ENCODE results near the gene WDR20. TPM values are rescaled to one million over a fixed set of nuclear protein-coding genes. Genes with fewer than 3 reads are reported as not detected.
"Not testable (repeated sequence)": the region's sequence is repeated elsewhere in the genome, so short reads cannot be mapped to it uniquely, and the experiment has no call there.

WDR20 gene
- total RNA-seq, 1 donor from 2014 or later = 33.9 TPM

DNA sequence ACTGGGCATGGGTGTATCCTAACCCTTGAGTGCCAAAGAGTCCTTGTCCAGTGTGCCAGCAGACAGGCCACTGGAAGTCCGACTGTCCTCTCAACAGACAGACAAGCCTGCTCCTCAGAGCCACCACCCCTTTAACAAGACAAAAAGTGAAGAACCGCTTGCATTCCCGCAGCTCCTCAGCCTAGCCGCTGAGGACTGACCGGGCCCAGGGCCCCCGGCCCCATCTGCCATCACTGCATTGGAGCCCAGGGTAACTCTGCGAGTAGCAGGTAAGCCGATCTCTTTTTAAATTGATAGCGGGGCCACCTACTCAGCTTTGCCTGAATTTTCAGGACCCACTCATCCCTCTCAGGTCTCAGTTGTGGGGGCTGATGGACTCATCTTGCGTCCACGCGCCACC is 96.3 kb downstream of the WDR20 start:
- no peak for DNase-seq (ENCODE audit: low spot score)

DNA sequence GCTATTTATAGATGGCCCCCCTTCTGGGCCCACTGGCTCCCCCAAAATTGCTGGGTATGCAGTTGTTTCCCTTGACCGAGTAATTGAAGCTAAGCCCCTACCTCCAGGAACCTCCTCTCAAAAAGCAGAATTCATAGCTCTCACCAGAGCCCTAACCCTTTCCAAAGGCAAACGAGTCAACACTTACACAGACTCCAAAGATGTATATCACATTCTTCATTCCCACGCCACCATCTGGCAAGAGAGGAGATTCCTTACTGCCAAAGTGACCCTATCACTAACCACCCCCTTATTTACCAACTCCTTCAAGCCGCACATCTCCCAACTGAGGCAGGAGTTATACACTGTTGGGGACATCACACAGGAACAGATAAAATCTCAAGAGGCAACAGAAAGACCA is 98.4 kb downstream of the WDR20 start:
- DNase-seq (ENCODE audit: low spot score) = no peak

DNA sequence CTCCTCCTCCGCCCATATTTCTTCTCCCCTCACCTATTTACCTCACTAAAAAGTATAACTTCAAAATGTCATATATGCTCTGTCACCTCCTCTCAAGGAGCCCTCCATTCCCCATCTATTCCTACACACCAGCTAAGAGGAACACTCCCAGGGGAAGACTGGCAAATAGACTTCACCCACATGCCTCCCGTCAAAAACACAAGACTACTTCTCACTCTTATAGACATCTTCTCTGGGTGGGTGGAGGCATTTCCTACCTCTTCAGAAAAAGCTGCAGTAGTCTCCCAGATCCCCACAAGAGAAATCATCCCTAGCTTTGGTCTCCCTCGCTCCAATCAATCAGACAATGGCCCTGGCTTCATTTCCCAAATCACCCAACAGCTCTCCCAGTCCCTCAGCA is 99.1 kb downstream of the WDR20 start:
- no peak for DNase-seq (ENCODE audit: low spot score)

DNA sequence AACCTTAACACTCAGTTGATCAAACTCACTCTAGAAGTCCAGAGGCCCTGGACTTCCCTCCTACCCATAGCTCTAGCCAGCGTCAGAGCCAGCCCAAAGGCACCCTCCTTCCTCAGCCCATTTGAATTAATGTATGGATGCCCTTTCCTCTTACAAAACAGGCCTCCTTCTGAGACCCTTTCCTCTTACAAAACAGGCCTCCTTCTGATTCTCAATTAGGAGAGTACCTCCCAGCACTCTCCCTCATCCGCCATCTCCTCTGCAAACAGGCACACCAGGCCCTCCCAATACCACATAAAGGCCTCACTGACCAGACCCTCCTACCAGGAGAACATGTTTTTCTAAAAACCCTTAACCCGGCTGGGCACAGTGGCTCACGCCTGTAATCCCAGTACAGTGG is 99.5 kb downstream of the WDR20 start:
- DNase-seq (ENCODE audit: low spot score) = no peak

DNA sequence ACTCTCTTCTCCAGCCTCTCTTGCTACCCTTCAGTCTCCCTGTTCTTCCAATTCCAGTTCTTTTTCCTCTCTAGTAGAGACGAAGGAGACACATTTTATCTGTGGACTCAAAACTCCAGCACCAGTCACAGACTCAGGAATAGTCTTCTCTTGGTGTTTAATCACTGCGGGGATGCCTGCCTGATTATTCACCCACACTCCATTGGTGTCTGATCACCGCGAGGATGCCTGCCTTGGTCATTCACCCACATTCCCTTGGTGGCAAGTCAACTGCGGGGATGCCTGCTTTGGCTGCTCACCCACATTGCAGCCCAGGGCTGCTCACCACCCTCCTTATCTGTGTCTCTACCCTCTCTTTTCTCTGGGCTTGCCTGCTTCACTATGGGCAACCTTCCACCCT is 100.8 kb downstream of the WDR20 start:
- not testable (repeated sequence) for DNase-seq (ENCODE audit: low spot score)

DNA sequence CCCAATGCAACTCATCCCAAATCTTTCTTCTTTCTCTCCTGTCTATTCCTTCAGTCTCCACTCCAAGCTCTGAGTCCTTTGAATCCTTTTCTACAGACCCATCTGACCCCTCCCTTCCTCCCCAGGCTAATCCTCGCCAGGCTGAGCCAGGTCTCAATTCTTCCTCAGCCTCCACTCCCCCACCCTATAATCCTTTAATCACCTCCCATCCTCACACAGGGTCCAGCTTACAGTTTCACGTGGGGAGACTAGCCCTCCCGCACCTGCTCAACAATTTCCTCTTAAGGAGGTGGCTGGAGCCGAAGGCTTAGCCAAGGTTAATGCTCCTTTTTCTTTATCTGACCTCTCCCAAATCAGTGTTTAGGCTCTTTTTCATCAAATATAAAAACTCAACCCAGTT is 101.5 kb downstream of the WDR20 start:
- DNase-seq (ENCODE audit: low spot score) = no peak

DNA sequence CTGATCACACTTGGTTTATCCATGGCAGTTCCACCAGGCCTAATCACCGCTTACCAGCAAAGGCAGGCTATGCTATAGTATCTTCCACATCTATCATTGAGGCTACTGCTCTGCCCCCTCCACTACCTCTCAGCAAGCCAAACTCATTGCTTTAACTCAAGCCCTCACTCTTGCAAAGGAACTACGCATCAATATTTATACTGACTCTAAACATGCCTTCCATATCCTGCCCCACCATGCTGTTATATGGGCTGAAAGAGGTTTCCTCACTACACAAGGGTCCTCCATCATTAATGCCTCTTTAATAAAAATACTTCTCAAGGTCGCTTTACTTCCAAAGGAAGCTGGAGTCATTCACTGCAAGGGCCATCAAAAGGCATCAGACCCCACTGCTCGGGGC is 104.1 kb downstream of the WDR20 start:
- DNase-seq (ENCODE audit: low spot score) = not testable (repeated sequence)

DNA sequence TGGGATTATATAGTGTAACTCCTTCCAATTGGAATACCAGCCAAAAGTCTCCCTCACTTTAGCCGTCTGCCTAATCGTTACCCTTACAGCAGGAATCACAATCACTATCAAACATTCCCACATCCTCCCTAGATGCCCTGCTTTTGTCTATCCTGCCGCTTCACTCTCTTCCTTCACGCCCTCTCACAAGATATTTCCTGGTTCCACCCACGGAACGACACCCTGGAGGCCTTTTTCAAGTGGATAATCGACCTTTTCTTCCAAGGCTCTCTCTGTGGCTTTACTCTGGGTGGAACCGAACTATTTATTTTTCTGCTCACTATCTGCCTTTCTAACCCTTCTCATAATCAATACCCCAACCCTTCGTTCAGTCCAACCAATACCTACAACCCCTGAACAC is 106.4 kb downstream of the WDR20 start:
- no peak for DNase-seq (ENCODE audit: low spot score)

DNA sequence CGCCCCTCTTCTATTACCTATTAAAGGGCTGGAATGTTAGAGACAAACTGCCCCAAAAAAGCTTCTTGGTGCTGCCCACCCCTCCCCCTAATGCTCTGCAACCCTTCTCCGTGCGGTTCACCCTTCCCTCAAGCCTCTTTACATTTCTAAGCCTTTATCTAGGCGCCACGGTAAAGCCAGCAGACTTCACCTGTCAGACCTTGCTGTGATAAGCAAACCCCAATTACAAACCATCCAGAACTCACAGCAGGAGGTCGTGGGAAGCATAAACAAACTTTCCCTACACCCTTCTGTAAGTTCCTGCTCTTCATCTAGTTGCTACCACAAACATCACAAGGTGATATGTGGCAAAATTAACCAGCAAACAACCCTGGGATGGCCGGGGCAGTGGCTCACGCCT is 108.4 kb downstream of the WDR20 start:
- no peak for DNase-seq (ENCODE audit: low spot score)

DNA sequence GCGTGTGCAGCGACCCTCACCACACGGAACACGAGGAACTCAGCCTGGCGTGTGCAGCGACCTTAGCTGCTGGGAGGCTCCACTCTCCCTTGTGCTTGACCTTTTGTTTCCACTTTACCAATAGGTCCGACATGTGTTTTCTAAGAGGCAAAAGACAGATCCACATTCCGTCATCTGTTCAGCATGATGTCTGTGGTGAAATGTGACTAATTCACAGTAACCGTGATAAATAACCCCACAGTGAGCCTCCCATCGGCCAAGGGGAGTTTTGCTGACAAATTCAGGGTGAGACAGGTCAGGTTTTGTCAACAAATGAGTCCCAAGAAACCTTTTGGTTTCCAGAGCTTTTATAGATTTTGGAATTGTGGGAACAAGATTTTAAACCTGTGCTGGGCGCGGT is 109.3 kb downstream of the WDR20 start:
- no peak for DNase-seq (ENCODE audit: low spot score)

DNA sequence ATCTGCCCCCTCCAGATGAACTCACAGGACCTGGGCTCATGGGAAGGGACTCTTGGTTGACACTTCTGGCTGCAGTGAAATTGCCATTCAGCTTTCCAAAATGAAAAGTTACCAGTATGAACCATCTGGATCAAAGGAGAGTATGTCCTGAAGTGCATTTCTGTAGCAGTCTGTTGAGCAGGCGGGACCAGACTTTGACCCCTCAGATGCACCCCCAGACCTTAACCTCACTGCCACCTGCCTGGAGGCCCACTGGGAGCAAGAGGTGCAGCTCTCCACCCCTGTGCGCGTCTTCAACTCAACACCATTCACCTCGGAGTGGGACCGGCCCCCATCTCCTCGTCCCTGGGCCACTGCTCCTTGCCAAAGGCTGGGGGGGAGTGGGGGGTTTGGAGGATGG is 110.3 kb downstream of the WDR20 start:
- no peak for DNase-seq (ENCODE audit: low spot score)

DNA sequence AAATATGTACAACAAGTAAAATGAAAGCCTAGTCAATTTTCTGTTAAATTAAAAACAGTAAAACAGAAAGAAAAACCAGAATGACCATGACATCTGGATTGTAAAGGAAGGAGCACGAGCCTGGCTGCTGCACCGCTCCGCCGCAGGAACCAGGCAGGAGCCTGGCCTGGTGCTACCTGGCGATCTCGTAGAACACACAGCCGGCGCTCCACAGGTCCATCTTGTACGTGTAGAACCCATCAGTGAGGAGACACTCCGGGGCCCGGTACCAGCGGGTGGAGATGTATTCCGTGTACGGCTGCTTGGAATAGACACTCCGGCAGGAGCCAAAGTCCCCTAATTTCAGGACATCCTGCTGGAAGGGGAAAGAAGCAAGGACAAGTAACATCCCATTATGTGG is 110.9 kb downstream of the WDR20 start:
- no peak for DNase-seq (ENCODE audit: low spot score)

DNA sequence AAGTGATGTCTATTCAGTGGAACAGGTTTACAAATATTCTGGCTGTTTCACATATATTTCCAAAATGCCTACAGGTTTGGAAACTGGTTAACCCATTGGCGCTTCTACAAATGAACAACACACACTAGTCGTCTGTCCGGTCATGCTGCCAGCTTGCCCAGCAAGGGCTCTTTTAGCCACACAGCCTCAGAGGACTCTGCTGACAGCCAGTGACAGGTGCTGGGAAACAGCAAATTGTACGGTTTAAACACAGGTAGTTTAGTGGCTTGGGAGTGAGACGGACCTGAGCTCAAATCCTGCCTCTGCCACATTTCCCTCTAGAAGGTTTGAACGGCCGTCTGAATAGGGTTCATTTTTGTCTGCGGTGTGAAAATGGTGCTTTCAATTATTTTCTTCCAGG is 111.5 kb downstream of the WDR20 start:
- DNase-seq (ENCODE audit: low spot score) = no peak

DNA sequence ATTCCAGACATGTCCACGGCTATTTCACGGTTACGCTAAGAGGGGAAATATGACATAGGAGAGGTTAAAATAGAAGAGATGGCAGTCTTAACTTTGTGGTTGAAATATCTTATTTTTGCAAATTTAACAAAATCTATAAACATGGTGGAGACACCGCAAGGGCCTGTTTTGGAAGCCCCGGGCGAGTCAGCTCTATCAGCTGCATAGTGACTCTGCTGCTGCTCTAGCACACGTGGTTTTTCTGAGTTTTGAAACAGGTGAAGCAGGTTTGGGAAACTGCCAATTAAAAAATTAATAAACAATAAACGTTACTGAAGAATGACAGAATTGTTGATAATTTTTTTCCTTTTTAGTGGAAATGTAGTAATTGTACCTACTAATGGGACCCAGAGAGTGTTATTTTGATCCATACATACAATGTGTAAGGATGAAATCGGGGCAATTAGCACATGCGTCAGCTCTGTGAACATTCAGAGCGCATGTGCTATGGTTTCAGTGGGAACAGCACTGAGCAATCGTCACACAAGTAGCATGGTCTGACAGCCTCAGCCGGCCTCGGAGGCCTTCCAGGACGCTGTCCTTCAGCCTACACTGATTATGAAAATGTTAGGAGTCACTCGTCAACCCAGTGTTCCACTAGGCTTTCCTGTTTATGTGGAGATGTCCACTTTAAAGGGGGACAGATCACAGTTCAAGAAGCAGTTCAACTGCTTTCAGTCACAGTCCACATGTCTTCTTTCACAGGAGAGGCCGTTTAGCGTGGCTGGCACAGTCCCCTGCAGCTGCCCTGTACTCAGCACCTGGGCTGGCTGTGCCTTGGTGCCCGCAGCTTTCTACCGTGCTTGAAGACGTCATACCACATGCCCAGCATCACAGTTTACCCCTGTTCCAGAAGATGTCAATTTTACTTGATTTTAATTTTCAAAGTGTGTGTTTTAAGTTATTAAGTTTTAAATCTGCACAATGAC is 113.4 kb downstream of the WDR20 start:
- DNase-seq (ENCODE audit: low spot score) = no peak

DNA sequence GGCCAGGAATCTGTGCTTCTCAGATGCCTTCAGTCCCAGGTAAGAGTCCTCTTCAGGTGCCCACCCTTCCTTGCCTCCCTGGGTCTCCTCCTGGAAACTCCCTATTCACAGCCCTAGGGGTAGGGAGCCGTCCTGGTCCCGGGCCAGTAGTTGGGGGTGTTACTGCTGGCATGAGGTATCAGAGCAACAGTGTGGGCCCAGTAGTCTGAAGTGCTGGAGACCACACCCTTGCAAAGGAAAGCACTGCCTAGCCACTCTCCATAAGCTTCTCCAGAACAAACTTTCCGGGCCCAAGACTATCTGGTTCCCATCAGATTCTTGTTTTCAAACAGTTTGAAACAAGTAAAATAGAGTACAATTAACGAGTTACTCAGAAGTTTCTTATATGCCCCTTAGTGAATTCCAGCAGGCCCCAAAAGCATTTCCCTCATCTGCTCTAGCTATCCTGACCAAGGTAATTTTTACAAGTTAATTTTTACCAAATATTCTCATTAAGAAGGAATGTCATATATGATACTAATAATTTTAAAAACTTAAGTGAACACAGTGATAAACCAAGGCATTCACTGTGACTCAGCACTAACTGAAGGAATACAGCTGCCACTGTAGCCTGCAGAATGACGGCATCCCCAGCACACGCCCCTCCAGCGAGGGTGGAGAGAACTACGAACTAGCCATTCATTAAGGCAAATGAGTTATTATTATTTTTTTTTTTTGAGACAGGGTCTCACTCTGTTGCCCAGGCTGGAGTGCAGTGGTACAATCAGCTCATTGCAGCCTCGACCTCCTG is 115.9 kb downstream of the WDR20 start:
- no peak for DNase-seq (ENCODE audit: low spot score)

DNA sequence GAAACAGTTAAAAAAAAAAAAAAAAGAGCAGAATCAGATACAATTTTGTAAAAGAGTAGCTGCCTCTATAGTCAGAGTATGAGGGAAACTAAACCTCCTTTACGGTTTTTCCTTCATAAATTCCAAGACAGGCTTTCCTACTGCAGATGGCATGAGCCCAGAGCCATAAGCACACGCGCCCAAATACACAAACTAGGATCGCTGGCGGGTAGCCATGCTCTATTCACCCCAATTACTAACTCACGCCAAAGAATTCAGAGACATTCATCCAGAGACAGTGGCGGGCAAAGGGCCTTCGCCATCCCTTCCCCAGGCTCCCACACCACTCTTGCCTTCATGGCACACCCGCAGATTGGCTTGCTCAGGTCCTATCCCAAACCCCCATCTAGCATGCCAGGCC is 117.0 kb downstream of the WDR20 start:
- DNase-seq (ENCODE audit: low spot score) = no peak

DNA sequence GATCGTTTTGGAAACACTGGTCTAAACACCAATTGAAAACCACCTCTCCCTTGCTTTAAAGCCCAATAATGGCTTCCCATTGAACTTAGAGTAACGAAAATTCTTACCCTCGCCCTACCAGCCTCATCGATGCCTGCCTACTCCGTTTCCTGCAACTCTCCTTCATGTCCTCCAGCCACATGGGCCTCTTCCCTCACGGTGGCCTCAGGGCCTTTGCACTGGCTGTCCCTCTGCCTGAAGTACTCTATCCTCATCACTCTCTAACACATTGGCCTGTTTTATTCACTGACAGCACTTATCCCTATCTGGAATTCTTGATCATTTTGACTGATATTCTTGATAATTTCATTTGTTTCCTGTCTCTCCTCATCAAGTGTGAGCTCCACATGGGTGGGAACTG is 118.4 kb downstream of the WDR20 start:
- no peak for DNase-seq (ENCODE audit: low spot score)

Other genes starting within 250 kb of the WDR20 start
- gene DYNC1H1, start 175.3 kb upstream of the WDR20 start, total RNA-seq (ENCODE audit: insufficient read depth, low replicate concordance) = 357 TPM
- 161 TPM for gene HSP90AA1, start 52.9 kb upstream of the WDR20 start, total RNA-seq (ENCODE audit: insufficient read depth, low replicate concordance)
- 13.0 TPM for gene MOK, start 165.3 kb downstream of the WDR20 start, total RNA-seq (ENCODE audit: insufficient read depth, low replicate concordance)
- gene ZNF839, start 179.8 kb downstream of the WDR20 start, total RNA-seq (ENCODE audit: insufficient read depth, low replicate concordance) = 13.0 TPM
- gene CINP, start 223.0 kb downstream of the WDR20 start, total RNA-seq (ENCODE audit: insufficient read depth, low replicate concordance) = 19.0 TPM
- gene TECPR2, start 223.0 kb downstream of the WDR20 start, total RNA-seq (ENCODE audit: insufficient read depth, low replicate concordance) = 7.2 TPM